GM12878 (cell line): Measurements from ENCODE around the gene GNAT3. TPM values are rescaled to one million over a fixed set of nuclear protein-coding genes. Genes with fewer than 3 reads are reported as not detected.

Experiments used
- ATAC-seq: fragments of 200-7000 bp; cut with Tn5 transposase; 3 replicates; pipeline ENCODE4 v1.9.1; 2020; ENCODE audit warnings: mild to moderate bottlenecking, moderate library complexity
- BruUV-seq: library from RNA; stranded (reverse); fragments of 400-500 nt; replicated peaks from 2 replicates; lab custom pipeline; 2021; lab: Mats Ljungman, UMichigan
- CTCF ChIA-PET: fragments of 300-600 bp; sonication (Branson Sonifier 250); formaldehyde crosslinking; extraction: SDS; loops from one replicate; lab custom pipeline; 2021; ENCODE audit warnings: inconsistent platforms; lab: Yijun Ruan, JAX
- POLR2A ChIA-PET: fragments of 350-600 bp; formaldehyde crosslinking; extraction: SDS; loops from one replicate; lab custom pipeline; 2021; ENCODE audit warnings: inconsistent platforms; lab: Charles Lee
- RAD21 ChIA-PET: fragments of 300-600 bp; sonication (Branson Sonifier 250); formaldehyde crosslinking; loops from one replicate; lab custom pipeline; 2023; ENCODE audit warnings: antibody characterized with exemption; ENCODE audit not compliant: unreplicated experiment; lab: Charles Lee
- SMC1A ChIA-PET: fragments of 300-600 bp; sonication (Branson Sonifier 250); formaldehyde crosslinking; loops from one replicate; lab custom pipeline; 2023; ENCODE audit not compliant: unreplicated experiment, uncharacterized antibody; lab: Charles Lee
- DNase-seq: peaks from one replicate; pipeline ENCODE4 v3.0.0-alpha.2; 2011; ENCODE audit warnings: low read depth, low spot score
- FAIRE-seq: peaks from 3 replicates; lab custom pipeline; 2011; peaks lifted over from hg19 to GRCh38; lab: Jason Lieb, UNC
- H2AFZ ChIP-seq: 2 replicates; pipeline ENCODE4 v1.6.0; 2011; ENCODE audit warnings: low read depth, low read length, control low read depth; ENCODE audit not compliant: control insufficient read depth
- H3K27ac ChIP-seq: 2 replicates; pipeline ENCODE4 v1.5.1; 2011; ENCODE audit warnings: control low read depth; ENCODE audit not compliant: control insufficient read depth, insufficient read depth
- H3K27me3 ChIP-seq, 2 experiments: replicated peaks in 1 of 2; 2 replicates each; pipeline versions ENCODE4 v1.6.0 to v1.6.1; 2011; ENCODE audit warnings: low read length in 1 of 2; ENCODE audit not compliant: control insufficient read depth in 2 of 2, insufficient read depth in 2 of 2
- H3K36me3 ChIP-seq, 2 experiments: 2 replicates each; pipeline ENCODE4 v1.5.1; 2011; ENCODE audit warnings: low read length in 1 of 2; ENCODE audit not compliant: control insufficient read depth in 2 of 2, insufficient read depth in 2 of 2
- H3K4me1 ChIP-seq: 2 replicates; pipeline ENCODE4 v1.6.1; 2011; ENCODE audit warnings: mild to moderate bottlenecking, low read length, moderate library complexity, mixed read lengths; ENCODE audit not compliant: control insufficient read depth, insufficient read depth
- H3K4me2 ChIP-seq: 2 replicates; pipeline ENCODE4 v1.6.0; 2011; ENCODE audit warnings: control low read depth; ENCODE audit not compliant: control insufficient read depth, insufficient read depth
- H3K4me3 ChIP-seq: fragments of 200-600 bp; sonication (generic); 2 replicates; pipeline ENCODE4 v1.5.1; 2016
- H3K79me2 ChIP-seq: 2 replicates; pipeline ENCODE4 v1.6.0; 2011; ENCODE audit warnings: low read length; ENCODE audit not compliant: control insufficient read depth, insufficient read depth
- H3K9ac ChIP-seq: 2 replicates; pipeline ENCODE4 v1.8.0; 2011; ENCODE audit warnings: low read length, control low read depth, mixed read lengths; ENCODE audit not compliant: control insufficient read depth, insufficient read depth
- H3K9me3 ChIP-seq: replicated peaks from 3 replicates; pipeline ENCODE4 v1.5.1; 2011; ENCODE audit warnings: mild to moderate bottlenecking, low read length; ENCODE audit not compliant: control insufficient read depth, insufficient read depth
- H4K20me1 ChIP-seq: 2 replicates; pipeline ENCODE4 v1.6.0; 2011; ENCODE audit not compliant: control insufficient read depth, insufficient read depth
- BCLAF1 ChIP-seq: fragments of 450-650 bp; IDR thresholded peaks from 2 replicates; pipeline ENCODE4 v1.6.1; 2017; ENCODE audit warnings: antibody characterized with exemption, mild to moderate bottlenecking, moderate library complexity
- CREM ChIP-seq: IDR thresholded peaks from 2 replicates; pipeline ENCODE4 v1.6.1; 2014; ENCODE audit warnings: antibody characterized with exemption, low read depth
- E2F4 ChIP-seq: IDR thresholded peaks from 2 replicates; pipeline ENCODE4 v1.6.1; 2012; ENCODE audit warnings: low read depth, low read length, improper control_type of control experiment
- IKZF2 ChIP-seq, 2 experiments: fragments of 450-650 bp; IDR thresholded peaks; 2 replicates each; pipeline ENCODE4 v1.6.1; 2017; ENCODE audit warnings: mild to moderate bottlenecking in 2 of 2, moderate library complexity in 2 of 2
- KLF5 ChIP-seq: fragments of 450-650 bp; IDR thresholded peaks from 2 replicates; pipeline ENCODE4 v1.6.1; 2014; ENCODE audit warnings: mild to moderate bottlenecking; ENCODE audit not compliant: partially characterized antibody
- MAX ChIP-seq: IDR thresholded peaks from 2 replicates; pipeline ENCODE4 v1.6.1; 2012; ENCODE audit warnings: low read depth, low read length, improper control_type of control experiment
- RFX5 ChIP-seq: IDR thresholded peaks from 2 replicates; pipeline ENCODE4 v1.6.1; 2011; ENCODE audit warnings: low read depth, low read length, improper control_type of control experiment
- SIX5 ChIP-seq: IDR thresholded peaks from 2 replicates; pipeline ENCODE4 v1.6.1; 2011; ENCODE audit warnings: mild to moderate bottlenecking, low read depth, low read length, moderate library complexity; ENCODE audit not compliant: severe bottlenecking
- SMARCA5 ChIP-seq: fragments of 450-650 bp; IDR thresholded peaks from 2 replicates; pipeline ENCODE4 v1.6.1; 2017; ENCODE audit warnings: mild to moderate bottlenecking
- SPI1 ChIP-seq: IDR thresholded peaks from 2 replicates; pipeline ENCODE4 v1.6.1; 2011; ENCODE audit warnings: low read depth, mild to moderate bottlenecking, low read length, moderate library complexity, borderline replicate concordance; ENCODE audit not compliant: insufficient read depth
- SREBF1 ChIP-seq: IDR thresholded peaks from 2 replicates; pipeline ENCODE4 v1.6.1; 2012; ENCODE audit warnings: mild to moderate bottlenecking, low read length
- SREBF2 ChIP-seq: IDR thresholded peaks from 2 replicates; pipeline ENCODE4 v1.6.1; 2012; ENCODE audit warnings: mild to moderate bottlenecking, low read length
- WGBS: methylation state at CpG from one replicate; pipeline ENCODE4 v1.1.6; 2016; ENCODE audit warnings: low lambda C conversion rate; ENCODE audit not compliant: insufficient replicate concordance, insufficient coverage; ENCODE audit errors: missing lambda C conversion rate; 5-methylcytosine and 5-hydroxymethylcytosine counted together
- in situ Hi-C: fragments of 300-500 bp; cut with MboI; formaldehyde crosslinking; loops from 9 replicates; pipeline ENCODE4 v1.14.3; 2018; ENCODE audit warnings: mixed read lengths
- intact Hi-C: fragments of 100-400 bp; cut with micrococcal nuclease; formaldehyde crosslinking; loops from one replicate; pipeline ENCODE4 v1.14.2; 2022; ENCODE audit not compliant: unreplicated experiment
- polyA plus RNA-seq, 11 experiments: library from polyadenylated mRNA; depleted of rRNA in 4 of 11; unstranded in 6 of 11; stranded (reverse) in 5 of 11; fragments of >200 nt; fragmentation: Nextera tagmentation in 4 of 11; fragmentation: Illumina TruSeq in 1 of 11; extraction: Ambion mirVana in 4 of 11; extraction: Trizol in 1 of 11; gene quantifications; 1 replicate in 1 of 11; 2 replicates in 10 of 11; pipeline versions ENCODE4 v1.2.1 to v1.2.3, GENCODE V29; 2011 to 2016; ENCODE audit warnings: inconsistent platforms in 2 of 11, missing spikeins in 2 of 11, low read depth in 1 of 11
- total RNA-seq, 4 experiments: library from RNA; depleted of rRNA in 3 of 4; stranded (reverse); fragments of >200 nt in 3 of 4; fragmentation: Illumina TruSeq in 1 of 4; extraction: Trizol in 1 of 4; gene quantifications; 2 replicates each; pipeline versions ENCODE4 v1.2.1 to v1.2.3, GENCODE V29; 2013 to 2021

GNAT3 gene
- total and polyA plus RNA-seq, 10 of the 15 experiments (the other 5 are each of a cell fraction or from before 2014, with no cell fraction given), result 1.7 to 8.3 (median 5.8) TPM; not detected in 1

- TF ChIP-seq BCLAF1, result no peak
- TF ChIP-seq SIX5, result no peak
- TF ChIP-seq IKZF2 (IDR thresholded peaks at IDR 0.05), result no peak
- TF ChIP-seq SMARCA5, result no peak
- no peak for TF ChIP-seq SPI1
- TF ChIP-seq E2F4, result no peak
- no peak for TF ChIP-seq CREM
- no peak for TF ChIP-seq MAX
- TF ChIP-seq SREBF2, result no peak
- TF ChIP-seq RFX5, result no peak
- TF ChIP-seq KLF5, result no peak
- no peak for TF ChIP-seq SREBF1
- H3K79me2 ChIP-seq, result no peaks in the 10 kb centered on the region
- ChIA-PET CTCF (no interaction called here), RAD21 (no interaction called here), POLR2A (no interaction called here), SMC1A (interaction anchor here (0.8 kb wide), 1 partner anchor 156 kb away, joined by 3 read pairs; no protein-coding TSS in a partner anchor)
- H3K4me3 ChIP-seq, result no peak overlapping the region
- H3K27me3 ChIP-seq, result no peaks in the 10 kb centered on the region
- FAIRE-seq (no peak), DNase-seq (no peak), ATAC-seq (no peak)
- H2AFZ ChIP-seq, result no peak overlapping the region
- WGBS, result 0% methylated on average over 2 of the region's 2 CpGs
- no peak overlapping the region for H3K27ac ChIP-seq
- H3K9ac ChIP-seq, result no peak overlapping the region
- intact Hi-C loops (no loop called here), in situ Hi-C loops (no loop called here)
- H3K9me3 ChIP-seq, result no peaks in the 10 kb centered on the region
- no TSS peak for BruUV-seq
- no peaks in the 10 kb centered on the region for H3K4me1 ChIP-seq
- no peaks in the 10 kb centered on the region for H4K20me1 ChIP-seq
- no peak overlapping the region for H3K4me2 ChIP-seq
- H3K36me3 ChIP-seq, result no peaks in the 10 kb centered on the region
Observed at GRCh38 chr7:80478683-80479082, 33.2 kb downstream of the GNAT3 start.
